COLO668 (cell line): ENCODE data around the gene RARB.

Source experiments
- DNase-seq: peaks from one replicate; lab custom pipeline; 2025; ENCODE audit not compliant: unreplicated experiment; lab: John Stamatoyannopoulos, UW

The RARB gene

DNA sequence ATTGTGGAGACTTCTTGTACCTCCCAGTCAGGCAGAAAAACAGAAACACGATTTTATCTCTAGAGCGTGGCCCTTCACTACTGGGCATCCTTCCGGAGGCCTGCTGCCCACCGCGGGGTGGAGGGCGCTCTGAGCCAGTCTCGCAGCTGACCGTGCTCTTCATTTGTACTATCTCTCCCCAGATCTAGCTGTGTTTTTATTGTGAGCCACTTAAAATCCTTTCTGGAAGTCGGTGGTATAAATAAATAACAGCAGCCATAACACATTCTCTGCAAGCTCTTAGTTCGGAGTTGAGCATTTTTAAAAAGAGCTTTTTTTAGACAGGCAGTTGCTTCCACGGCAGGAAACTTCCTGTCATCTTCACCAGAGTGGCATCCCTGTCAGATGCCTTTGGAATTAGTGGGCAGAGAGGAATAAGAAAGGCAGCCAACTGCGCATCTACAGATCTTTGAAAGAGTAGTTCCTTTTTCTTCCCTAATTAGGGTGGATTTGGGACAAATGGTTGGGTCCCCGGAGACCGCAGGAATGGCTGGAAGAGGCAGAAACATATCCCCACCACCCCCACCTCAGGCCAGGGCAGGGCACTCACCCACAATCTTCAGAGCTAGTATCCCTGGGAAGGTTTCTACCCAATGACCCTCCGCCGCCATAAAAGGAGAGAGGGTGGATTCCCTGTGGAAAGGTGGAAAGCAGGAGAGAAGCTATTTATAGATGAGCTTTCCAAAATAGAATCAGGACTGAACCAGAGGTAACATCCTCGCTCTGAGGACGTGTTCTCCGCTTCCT lies 145.5 kb downstream of the RARB start:
- DNase-seq = no peak

GRCh38 chr3:25574172-25574765 lies 146.2 kb downstream of the RARB start:
- no peak for DNase-seq

DNA sequence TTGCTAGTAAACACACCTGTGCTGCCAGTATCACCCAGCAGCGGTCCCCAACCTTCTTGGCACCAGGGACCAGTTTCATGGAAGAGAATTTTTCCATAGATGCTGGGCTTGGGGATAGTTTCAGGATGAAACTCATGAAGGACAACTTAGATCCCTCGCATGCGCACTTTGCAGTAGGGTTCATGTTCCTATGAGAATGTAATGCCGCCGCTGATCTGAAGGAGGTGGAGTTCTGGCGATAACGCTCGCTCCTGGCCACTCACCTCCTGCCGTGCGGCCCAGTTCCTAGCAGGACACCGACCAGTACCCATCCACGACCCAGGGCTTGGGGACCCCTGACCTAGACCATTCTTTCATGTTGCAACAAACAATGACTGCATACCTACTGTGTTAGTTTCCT lies 146.9 kb downstream of the RARB start:
- DNase-seq = no peak

DNA sequence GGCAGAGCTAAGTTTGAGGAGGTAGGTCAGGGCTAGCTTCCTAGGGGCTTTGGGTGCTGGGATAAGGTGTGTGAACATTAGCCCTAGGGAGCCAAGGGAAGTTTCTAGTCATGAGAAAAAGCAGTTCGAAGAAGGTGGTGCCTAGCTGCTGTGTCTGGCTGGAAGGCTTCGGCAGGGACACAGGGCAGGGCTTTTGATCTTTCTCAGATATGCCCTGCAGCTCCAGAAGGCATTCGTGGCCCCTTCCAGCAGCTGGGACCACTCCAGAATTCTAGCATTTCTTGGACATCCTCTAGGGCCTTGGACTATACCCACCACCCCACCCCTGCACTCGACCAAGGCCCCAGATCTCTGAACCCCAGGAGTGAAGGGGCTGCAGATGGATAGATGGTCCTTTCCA lies 148.1 kb downstream of the RARB start:
- DNase-seq = no peak

- DNase-seq = no peak
Measured at GRCh38 chr3:25576831-25577454, 148.9 kb downstream of the RARB start.

DNA sequence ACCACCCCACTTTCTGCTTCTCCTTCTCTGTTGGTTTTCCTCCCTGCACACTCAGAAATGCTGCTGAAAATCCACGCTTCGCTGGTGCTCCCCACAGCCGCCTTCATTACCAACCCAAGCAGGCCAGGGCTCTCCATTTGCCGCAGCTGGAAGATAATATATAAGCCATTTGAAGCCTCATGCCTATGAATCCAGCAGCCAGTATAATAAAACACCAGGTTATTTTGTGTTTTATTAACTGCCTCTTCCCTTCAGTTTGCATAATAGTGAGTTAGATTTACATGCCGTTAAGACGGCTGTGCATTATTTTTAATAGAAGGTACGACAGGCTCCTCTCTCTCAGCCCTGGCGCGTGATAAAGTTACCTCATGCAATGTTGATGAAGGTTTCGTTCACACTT lies 150.0 kb downstream of the RARB start:
- no peak for DNase-seq

- DNase-seq = no peak
Measured at GRCh38 chr3:25580534-25580933, 152.5 kb downstream of the RARB start.

DNA sequence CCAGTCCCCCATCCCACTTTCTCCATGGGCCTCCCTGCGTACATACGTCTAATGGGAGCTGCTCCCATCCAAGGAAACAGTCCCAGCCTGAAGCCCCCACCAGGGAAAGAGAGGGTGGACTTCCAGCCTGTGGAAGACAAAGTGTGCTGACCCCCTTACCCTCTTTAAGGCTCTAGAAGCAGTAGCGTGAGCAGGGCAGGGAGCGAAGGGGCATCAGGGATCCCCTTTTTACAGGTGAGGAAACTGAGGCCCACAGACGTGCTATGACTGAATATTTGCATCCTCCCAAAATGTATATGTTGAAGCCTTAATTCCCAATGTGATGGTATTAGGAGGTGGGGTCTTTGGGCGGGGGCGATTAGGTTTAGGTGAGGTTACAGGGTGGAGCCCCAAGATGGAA lies 153.3 kb downstream of the RARB start:
- no peak for DNase-seq

DNA sequence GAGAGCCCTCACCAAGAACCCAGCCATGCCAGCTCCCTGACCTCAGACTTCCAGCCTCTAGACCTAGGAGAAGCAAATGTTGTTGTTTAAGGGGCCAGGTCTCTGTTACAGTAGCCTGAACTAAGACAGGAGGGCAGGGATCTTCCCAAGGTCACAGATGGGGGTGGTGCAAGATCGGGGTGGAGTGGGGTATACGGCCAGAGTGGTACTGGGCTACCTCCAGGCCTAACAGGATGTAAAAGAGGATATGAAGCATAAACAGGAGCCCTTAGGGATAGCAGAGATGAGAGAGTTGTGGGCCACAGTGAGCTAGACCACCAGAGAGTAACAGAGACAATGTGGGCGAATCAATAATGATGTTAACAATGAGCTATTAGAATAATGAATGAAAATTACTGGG lies 153.8 kb downstream of the RARB start:
- no peak for DNase-seq

DNA sequence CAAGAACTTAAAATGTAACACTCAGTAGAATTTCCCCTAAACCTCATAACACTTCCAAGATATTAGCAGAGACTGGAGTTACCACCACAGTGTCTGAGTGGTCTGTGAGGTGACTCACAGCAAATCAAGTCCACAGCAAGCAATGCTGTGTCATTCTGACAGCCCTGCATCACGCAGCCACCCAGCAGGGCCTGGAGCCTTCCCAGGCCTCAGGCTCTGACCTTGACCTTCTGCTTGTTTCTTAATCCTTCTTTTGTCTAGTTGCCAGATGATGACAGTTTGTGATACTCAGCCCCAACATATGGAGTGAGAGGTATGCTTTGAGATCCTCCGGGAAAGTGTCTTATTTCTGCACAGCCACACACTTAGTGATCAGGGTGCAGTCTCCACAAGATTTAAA lies 154.2 kb downstream of the RARB start:
- no peak for DNase-seq

- DNase-seq = no peak
Measured at GRCh38 chr3:25583343-25583742, 155.3 kb downstream of the RARB start.

DNA sequence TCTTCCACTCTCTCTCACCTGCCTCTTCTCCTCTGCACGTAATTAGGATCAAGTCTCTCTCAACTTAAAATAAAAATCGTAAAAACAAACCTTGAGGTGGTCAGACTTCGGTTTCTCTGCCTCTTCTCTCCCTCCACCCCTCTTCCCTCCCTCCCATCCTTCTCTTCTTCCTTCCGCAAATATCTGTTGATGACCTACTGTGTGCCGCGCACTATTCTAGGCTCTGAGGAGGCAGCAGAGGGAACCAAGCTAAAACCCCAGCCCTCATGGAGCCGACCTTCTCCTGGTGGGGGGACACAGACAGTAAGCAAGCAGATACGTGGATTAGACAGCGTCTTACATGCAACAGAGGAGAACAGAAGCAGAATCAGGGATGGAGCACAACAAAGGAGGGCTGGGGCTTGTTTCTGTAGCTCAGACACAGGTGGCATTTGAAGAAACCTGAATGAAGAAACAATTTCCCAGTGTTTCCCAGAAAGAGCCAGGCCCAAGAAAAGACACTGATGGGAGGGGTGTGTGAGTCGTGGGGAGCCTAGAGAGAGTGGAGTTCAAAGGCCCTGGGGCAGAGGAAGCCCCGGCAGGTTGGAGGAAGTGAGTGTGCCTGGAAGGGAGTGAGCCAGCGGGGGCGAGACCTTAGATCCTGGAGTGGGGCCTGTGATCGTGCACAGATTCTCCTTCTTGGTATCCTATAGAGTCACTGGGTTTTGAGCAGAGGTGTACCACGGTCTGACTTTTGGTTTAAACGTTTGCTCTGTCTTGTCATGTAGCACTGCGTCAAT lies 156.1 kb downstream of the RARB start:
- no peak for DNase-seq

DNA sequence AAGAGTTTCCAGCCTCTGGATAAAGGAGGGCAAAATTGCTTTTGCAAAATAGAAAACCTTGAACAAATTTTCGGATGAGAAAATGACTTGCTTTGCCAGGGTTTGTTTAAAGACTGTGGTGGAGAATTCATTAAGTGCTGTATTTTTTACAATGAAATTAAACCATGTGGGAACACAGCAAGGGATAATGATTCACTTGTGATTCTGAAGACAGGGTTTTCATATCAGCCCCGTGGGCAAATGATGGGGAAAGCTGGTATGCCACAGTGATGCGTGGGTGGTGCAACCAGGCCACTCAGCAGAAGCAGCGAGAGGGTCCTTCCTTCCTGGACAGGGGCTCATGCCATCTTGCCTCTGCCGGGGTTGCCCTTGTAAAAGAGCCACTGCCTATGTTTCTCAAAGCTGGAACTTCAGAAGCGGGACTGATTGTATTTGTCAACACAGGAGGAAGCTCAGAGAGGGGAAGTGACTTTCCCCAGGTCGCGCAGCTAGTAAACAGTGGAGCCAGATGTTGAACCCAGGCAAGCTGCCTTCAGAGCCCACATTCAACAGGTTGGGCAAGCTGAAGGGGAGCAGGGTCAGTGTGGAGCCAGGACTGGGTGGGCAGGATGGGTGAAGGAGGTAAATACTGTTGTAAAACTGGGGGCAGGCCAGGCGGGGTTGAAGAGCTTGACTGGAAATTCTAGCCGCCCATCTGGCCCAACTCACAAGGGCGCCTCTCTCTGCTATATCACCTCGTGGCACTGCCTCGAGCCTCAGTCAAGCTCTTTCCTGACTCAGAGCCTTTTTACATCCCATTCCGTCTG lies 157.5 kb downstream of the RARB start:
- no peak for DNase-seq

GRCh38 chr3:25586167-25586505 lies 158.1 kb downstream of the RARB start:
- no peak for DNase-seq

DNA sequence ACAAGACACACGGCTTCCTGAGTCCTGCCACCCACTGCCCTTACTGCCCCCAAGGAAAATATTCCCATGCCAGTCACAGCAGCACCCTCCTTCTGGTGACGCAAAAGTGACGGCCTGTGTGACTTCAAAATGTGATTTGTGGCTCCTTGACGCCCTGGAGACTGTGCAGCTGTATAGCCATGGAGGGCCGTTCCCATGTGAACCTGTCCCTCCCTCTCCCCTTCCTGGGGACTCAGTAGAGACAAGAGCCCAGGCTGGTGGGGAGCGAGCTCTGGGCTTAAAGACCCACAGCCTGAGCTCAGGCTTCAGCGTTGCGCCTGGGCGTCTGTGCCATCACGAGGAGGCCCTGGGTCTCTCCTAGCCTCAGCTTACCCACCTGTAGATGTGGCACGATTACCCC lies 158.5 kb downstream of the RARB start:
- DNase-seq = no peak

DNA sequence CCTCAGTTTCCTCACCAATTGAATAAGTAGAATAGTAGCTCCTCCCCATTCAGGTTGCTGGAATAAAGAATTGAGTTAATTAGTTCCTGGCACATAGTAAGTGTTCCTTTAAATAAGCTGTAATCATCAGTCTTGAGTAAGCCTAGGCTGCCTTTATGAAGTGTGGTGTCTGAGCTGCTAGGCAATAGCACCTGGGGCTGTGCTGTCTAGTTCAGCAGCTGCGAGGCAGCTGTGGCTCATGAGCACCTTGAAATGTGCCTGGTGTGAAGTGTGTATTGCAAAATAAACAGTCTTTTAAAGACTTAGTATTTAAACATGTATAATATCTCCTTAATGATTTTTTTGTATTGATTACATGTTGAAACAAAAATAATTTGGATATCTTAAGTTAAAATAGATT lies 159.0 kb downstream of the RARB start:
- no peak for DNase-seq

DNA sequence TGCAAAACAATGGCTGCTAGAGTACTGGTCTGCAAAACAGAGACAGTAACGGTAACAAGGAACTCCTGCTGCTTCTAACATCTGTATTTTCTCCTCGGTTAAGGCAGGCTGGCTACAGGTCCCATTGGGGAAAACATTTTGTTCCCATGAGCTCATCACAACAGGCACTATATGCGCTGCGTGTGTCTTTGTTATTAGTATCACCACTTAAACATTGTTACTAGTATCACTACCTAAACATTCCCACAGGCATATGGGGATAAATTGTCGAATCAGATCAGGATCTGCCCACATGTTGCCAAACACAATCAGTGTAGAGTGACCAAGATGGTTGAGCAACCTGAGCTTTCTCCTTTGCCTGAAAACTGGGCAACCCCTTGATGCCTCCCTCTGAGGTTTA lies 159.5 kb downstream of the RARB start:
- DNase-seq = no peak

- DNase-seq = no peak
Measured at GRCh38 chr3:25587975-25588374, 159.9 kb downstream of the RARB start.

DNA sequence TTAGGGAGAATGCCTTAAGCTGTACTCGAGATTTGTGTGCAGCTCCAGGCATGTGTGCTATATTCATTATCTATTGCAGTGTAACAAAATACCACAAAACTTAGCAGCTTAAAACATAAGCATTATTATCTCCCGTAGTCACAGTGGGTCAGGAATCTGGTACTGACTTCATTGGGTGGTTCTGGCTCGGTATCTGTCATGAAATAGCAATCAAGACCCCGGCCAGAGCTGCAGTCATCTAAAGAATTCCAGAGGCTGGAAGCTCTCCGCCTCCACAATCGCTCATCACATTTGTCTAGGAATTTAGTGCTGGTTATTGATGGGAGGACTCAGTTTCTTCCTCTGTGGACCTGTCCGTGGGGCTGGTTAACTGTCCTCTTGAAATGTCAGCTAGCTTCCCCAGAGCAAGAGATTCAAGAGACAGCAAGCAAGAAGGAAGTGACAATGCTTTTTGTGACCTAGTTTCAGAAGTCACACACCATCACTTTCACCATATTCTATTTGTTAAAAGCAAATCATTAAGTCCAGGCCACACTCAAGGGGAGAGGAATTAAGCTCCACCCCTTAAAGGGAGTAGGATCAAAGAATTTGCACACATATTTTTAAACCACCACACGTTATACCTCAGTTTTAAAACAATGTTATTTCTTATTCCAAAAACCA lies 160.5 kb downstream of the RARB start:
- no peak for DNase-seq

- no peak for DNase-seq
Measured at GRCh38 chr3:25589104-25589782, 161.2 kb downstream of the RARB start.
